ENCODE data around the gene MYOZ3.

The MYOZ3 gene

DNA sequence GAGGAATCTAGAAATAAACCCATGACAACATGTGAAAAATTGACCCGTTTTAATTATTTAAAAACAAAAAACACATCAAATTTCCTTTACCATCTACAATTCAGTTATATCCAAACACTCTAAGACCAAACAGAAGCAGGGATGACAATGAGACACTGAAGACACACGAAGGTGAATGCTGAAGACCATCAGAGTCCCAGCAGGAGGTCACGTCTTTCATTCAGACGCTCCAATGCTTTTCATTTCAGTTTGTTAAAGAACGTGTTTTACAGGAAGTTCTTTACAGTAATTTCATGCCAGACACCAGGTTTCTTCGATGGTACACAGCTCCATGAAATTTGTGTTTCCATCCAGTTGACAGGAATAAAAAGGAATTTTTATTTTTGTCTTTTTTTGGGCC is 29.7 kb downstream of the MYOZ3 start:
- H3K27me3 ChIP-seq (ENCODE audit: control insufficient read depth in 1 of 2, insufficient read depth in 1 of 2, low read length in 2 of 2) = no peaks in the 10 kb centered on the region
- 93% methylated on average over 6 of the region's 6 CpGs for WGBS
- peaks cover 2% of the 10 kb centered on the region for H3K79me1 ChIP-seq (replicated peaks; ENCODE audit: low read length, poor library complexity, severe bottlenecking)
- H3K4me3 ChIP-seq (ENCODE audit: insufficient read depth in 1 of 2, low read depth in 1 of 2, low read length in 2 of 2) = no peak overlapping the region
- DNase-seq = no peak
- H2BK120ac ChIP-seq (ENCODE audit: low read depth, low read length) = no peak overlapping the region
- no peak overlapping the region for H2AFZ ChIP-seq (ENCODE audit: low read depth, low read length)
- no peak overlapping the region for H3K9ac ChIP-seq (ENCODE audit: low read length)
- no peaks in the 10 kb centered on the region for H3K4me1 ChIP-seq (ENCODE audit: control insufficient read depth, insufficient read depth, low read depth, low read length)
- no peak overlapping the region for H2BK15ac ChIP-seq (ENCODE audit: low read depth, poor library complexity, severe bottlenecking)
- H3K18ac ChIP-seq (ENCODE audit: low read depth in 1 of 2, low read length in 2 of 2) = no peak overlapping the region
- H3K23ac ChIP-seq (ENCODE audit: low read length in 2 of 2) = no peak overlapping the region
- no peaks in the 10 kb centered on the region for H3K9me3 ChIP-seq (ENCODE audit: control insufficient read depth, low read length)
- no peak overlapping the region for H2BK5ac ChIP-seq (ENCODE audit: low read depth, low read length, poor library complexity, severe bottlenecking)
- no peak overlapping the region for H2BK12ac ChIP-seq (ENCODE audit: low read length in 2 of 2)
- no peak overlapping the region for H4K91ac ChIP-seq (ENCODE audit: low read length)
- H3K36me3 ChIP-seq (ENCODE audit: control insufficient read depth in 1 of 2, insufficient read depth in 2 of 2, low read depth in 1 of 2, low read length in 2 of 2) = peaks cover 25 to 65% of the 10 kb centered on the region in 2 experiments
- no peak overlapping the region for H4K8ac ChIP-seq (ENCODE audit: low read length)
- no peak overlapping the region for H2AK5ac ChIP-seq (ENCODE audit: low read length, severe bottlenecking)
- H3K27ac ChIP-seq (ENCODE audit: low read length, poor library complexity, severe bottlenecking) = no peak overlapping the region
- H3K4me2 ChIP-seq (ENCODE audit: low read length, poor library complexity, severe bottlenecking) = no peak overlapping the region
- no peak overlapping the region for H3K4ac ChIP-seq (ENCODE audit: low read depth in 1 of 2, low read length in 2 of 2)
- no peak overlapping the region for H3K14ac ChIP-seq (ENCODE audit: low read length in 2 of 2)

DNA sequence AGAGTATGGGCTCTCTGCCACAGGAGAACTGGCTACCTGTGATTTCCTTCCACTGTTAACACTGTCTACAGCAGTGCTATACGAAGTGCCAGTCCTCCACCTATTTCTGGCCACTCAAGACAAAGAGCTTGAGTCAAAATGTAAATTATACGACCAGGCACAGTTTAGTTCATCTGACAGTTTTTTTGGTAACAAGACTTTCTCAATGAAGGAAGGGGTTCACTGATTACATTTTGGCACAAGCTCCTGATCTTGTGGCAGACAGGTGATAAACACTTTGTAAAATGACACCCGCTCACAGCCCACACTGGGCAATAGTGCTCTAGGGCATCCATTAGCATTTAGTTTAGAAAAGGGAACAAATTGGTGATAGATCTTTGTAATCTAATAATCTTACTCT is 31.2 kb downstream of the MYOZ3 start:
- Histone ChIP-seq H3K36me3 (ENCODE audit: control insufficient read depth in 1 of 2, insufficient read depth in 2 of 2, low read depth in 1 of 2, low read length in 2 of 2) (peaks cover 31 to 80% of the 10 kb centered on the region in 2 experiments), H3K23ac (ENCODE audit: low read length in 2 of 2) (no peak overlapping the region), H3K14ac (ENCODE audit: low read length in 2 of 2) (no peak overlapping the region), H3K9me3 (ENCODE audit: control insufficient read depth, low read length) (no peaks in the 10 kb centered on the region), H3K27ac (ENCODE audit: low read length, poor library complexity, severe bottlenecking) (no peak overlapping the region), H3K4ac (ENCODE audit: low read depth in 1 of 2, low read length in 2 of 2) (no peak overlapping the region), H2BK15ac (ENCODE audit: low read depth, poor library complexity, severe bottlenecking) (no peak overlapping the region), H2BK120ac (ENCODE audit: low read depth, low read length) (no peak overlapping the region), H3K4me2 (ENCODE audit: low read length, poor library complexity, severe bottlenecking) (no peak overlapping the region), H2BK5ac (ENCODE audit: low read depth, low read length, poor library complexity, severe bottlenecking) (no peak overlapping the region), H3K27me3 (ENCODE audit: control insufficient read depth in 1 of 2, insufficient read depth in 1 of 2, low read length in 2 of 2) (no peaks in the 10 kb centered on the region), H3K4me3 (ENCODE audit: insufficient read depth in 1 of 2, low read depth in 1 of 2, low read length in 2 of 2) (no peak overlapping the region), H2AK5ac (ENCODE audit: low read length, severe bottlenecking) (no peak overlapping the region), H3K4me1 (ENCODE audit: control insufficient read depth, insufficient read depth, low read depth, low read length) (no peaks in the 10 kb centered on the region), H4K91ac (ENCODE audit: low read length) (no peak overlapping the region), H3K18ac (ENCODE audit: low read depth in 1 of 2, low read length in 2 of 2) (no peak overlapping the region), H3K79me1 (replicated peaks; ENCODE audit: low read length, poor library complexity, severe bottlenecking) (peaks cover 2% of the 10 kb centered on the region), H2BK12ac (ENCODE audit: low read length in 2 of 2) (no peak overlapping the region), H4K8ac (ENCODE audit: low read length) (no peak overlapping the region), H2AFZ (ENCODE audit: low read depth, low read length) (no peak overlapping the region), H3K9ac (ENCODE audit: low read length) (no peak overlapping the region)
- DNase-seq = no peak
- WGBS = 100% methylated on average over 2 of the region's 3 CpGs

DNA sequence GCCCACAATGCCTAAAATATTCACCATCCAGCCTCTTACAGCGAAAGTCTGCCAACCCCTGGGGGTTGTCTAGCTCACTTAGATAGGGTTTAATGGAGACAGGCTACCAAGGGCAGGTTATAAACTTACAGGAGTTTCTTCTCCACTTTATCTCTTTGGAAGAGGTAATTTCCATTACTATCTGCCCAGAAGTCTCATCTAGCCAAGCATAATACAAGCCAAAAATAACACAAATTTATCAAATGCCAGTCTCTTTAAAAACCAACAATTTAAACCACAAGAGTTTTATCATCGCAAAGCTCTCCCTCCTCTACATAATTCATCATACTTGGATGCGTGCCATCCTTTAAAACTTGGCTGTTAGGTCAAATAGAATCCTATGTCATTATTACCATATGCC is 33.6 kb downstream of the MYOZ3 start:
- 94% methylated on average over 2 of the region's 3 CpGs for WGBS
- H2AK5ac ChIP-seq (ENCODE audit: low read length, severe bottlenecking) = no peak overlapping the region
- peaks cover 38 to 90% of the 10 kb centered on the region in 2 experiments for H3K36me3 ChIP-seq (ENCODE audit: control insufficient read depth in 1 of 2, insufficient read depth in 2 of 2, low read depth in 1 of 2, low read length in 2 of 2)
- H4K8ac ChIP-seq (ENCODE audit: low read length) = no peak overlapping the region
- H3K27me3 ChIP-seq (ENCODE audit: control insufficient read depth in 1 of 2, insufficient read depth in 1 of 2, low read length in 2 of 2) = no peaks in the 10 kb centered on the region
- H3K9me3 ChIP-seq (ENCODE audit: control insufficient read depth, low read length) = no peaks in the 10 kb centered on the region
- peaks cover 1% of the 10 kb centered on the region for H3K4me1 ChIP-seq (ENCODE audit: control insufficient read depth, insufficient read depth, low read depth, low read length)
- no peak overlapping the region for H3K4ac ChIP-seq (ENCODE audit: low read depth in 1 of 2, low read length in 2 of 2)
- no peak for DNase-seq
- no peak overlapping the region for H3K9ac ChIP-seq (ENCODE audit: low read length)
- no peak overlapping the region for H3K4me2 ChIP-seq (ENCODE audit: low read length, poor library complexity, severe bottlenecking)
- no peak overlapping the region for H3K14ac ChIP-seq (ENCODE audit: low read length in 2 of 2)
- H2BK12ac ChIP-seq (ENCODE audit: low read length in 2 of 2) = no peak overlapping the region
- no peak overlapping the region for H4K91ac ChIP-seq (ENCODE audit: low read length)
- H2BK5ac ChIP-seq (ENCODE audit: low read depth, low read length, poor library complexity, severe bottlenecking) = no peak overlapping the region
- no peak overlapping the region for H2BK15ac ChIP-seq (ENCODE audit: low read depth, poor library complexity, severe bottlenecking)
- H3K4me3 ChIP-seq (ENCODE audit: insufficient read depth in 1 of 2, low read depth in 1 of 2, low read length in 2 of 2) = no peak overlapping the region
- H3K27ac ChIP-seq (ENCODE audit: low read length, poor library complexity, severe bottlenecking) = no peak overlapping the region
- no peak overlapping the region for H3K18ac ChIP-seq (ENCODE audit: low read depth in 1 of 2, low read length in 2 of 2)
- no peak overlapping the region for H2AFZ ChIP-seq (ENCODE audit: low read depth, low read length)
- no peak overlapping the region for H3K23ac ChIP-seq (ENCODE audit: low read length in 2 of 2)
- peaks cover 9% of the 10 kb centered on the region for H3K79me1 ChIP-seq (replicated peaks; ENCODE audit: low read length, poor library complexity, severe bottlenecking)
- H2BK120ac ChIP-seq (ENCODE audit: low read depth, low read length) = no peak overlapping the region

DNA sequence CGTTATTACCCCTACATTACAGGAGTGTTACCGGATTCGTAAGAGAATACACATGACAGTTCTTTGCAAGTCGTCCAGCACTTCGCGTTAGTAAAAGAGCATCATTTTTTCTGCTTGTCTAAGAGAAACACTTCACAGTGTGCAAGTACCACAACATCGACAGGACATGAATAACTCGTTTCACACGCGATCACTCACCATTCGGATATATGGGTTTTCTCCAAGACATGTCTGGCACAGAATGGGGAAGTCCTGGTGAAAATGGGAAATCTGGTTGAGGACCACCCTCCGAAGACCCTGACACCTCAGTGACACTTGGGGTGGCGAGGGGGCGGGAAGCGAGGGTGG is 39.2 kb downstream of the MYOZ3 start:
- Histone ChIP-seq H3K79me1 (replicated peaks; ENCODE audit: low read length, poor library complexity, severe bottlenecking) (peaks cover 7% of the 10 kb centered on the region), H3K14ac (ENCODE audit: low read length in 2 of 2) (no peak overlapping the region), H2BK5ac (ENCODE audit: low read depth, low read length, poor library complexity, severe bottlenecking) (no peak overlapping the region), H3K23ac (ENCODE audit: low read length in 2 of 2) (no peak overlapping the region), H4K8ac (ENCODE audit: low read length) (no peak overlapping the region), H3K4me3 (ENCODE audit: insufficient read depth in 1 of 2, low read depth in 1 of 2, low read length in 2 of 2) (peak overlapping the region; percentile 93 to 95), H2AK5ac (ENCODE audit: low read length, severe bottlenecking) (no peak overlapping the region), H3K18ac (ENCODE audit: low read depth in 1 of 2, low read length in 2 of 2) (no peak overlapping the region), H2BK120ac (ENCODE audit: low read depth, low read length) (no peak overlapping the region), H3K27me3 (ENCODE audit: control insufficient read depth in 1 of 2, insufficient read depth in 1 of 2, low read length in 2 of 2) (no peaks in the 10 kb centered on the region), H3K36me3 (ENCODE audit: control insufficient read depth in 1 of 2, insufficient read depth in 2 of 2, low read depth in 1 of 2, low read length in 2 of 2) (peaks cover 13 to 40% of the 10 kb centered on the region in 2 experiments), H2BK15ac (ENCODE audit: low read depth, poor library complexity, severe bottlenecking) (no peak overlapping the region), H3K9ac (ENCODE audit: low read length) (peak overlapping the region; percentile 94), H4K91ac (ENCODE audit: low read length) (no peak overlapping the region), H3K4me2 (ENCODE audit: low read length, poor library complexity, severe bottlenecking) (peak overlapping the region; percentile 59), H2AFZ (ENCODE audit: low read depth, low read length) (no peak overlapping the region), H2BK12ac (ENCODE audit: low read length in 2 of 2) (no peak overlapping the region), H3K4ac (ENCODE audit: low read depth in 1 of 2, low read length in 2 of 2) (peak overlapping the region in 1 of 2 experiments; percentile 36), H3K9me3 (ENCODE audit: control insufficient read depth, low read length) (no peaks in the 10 kb centered on the region), H3K27ac (ENCODE audit: low read length, poor library complexity, severe bottlenecking) (no peak overlapping the region), H3K4me1 (ENCODE audit: control insufficient read depth, insufficient read depth, low read depth, low read length) (peaks cover 1% of the 10 kb centered on the region)
- 13% methylated on average over 15 of the region's 15 CpGs for WGBS
- DNase-seq = no peak
